ENCODE measurements around the gene TMEM98.
"Not testable (repeated sequence)": the region's sequence is repeated elsewhere in the genome, so short reads cannot be mapped to it uniquely, and the experiment has no call there.

TMEM98 gene, protein sequence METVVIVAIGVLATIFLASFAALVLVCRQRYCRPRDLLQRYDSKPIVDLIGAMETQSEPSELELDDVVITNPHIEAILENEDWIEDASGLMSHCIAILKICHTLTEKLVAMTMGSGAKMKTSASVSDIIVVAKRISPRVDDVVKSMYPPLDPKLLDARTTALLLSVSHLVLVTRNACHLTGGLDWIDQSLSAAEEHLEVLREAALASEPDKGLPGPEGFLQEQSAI

DNA sequence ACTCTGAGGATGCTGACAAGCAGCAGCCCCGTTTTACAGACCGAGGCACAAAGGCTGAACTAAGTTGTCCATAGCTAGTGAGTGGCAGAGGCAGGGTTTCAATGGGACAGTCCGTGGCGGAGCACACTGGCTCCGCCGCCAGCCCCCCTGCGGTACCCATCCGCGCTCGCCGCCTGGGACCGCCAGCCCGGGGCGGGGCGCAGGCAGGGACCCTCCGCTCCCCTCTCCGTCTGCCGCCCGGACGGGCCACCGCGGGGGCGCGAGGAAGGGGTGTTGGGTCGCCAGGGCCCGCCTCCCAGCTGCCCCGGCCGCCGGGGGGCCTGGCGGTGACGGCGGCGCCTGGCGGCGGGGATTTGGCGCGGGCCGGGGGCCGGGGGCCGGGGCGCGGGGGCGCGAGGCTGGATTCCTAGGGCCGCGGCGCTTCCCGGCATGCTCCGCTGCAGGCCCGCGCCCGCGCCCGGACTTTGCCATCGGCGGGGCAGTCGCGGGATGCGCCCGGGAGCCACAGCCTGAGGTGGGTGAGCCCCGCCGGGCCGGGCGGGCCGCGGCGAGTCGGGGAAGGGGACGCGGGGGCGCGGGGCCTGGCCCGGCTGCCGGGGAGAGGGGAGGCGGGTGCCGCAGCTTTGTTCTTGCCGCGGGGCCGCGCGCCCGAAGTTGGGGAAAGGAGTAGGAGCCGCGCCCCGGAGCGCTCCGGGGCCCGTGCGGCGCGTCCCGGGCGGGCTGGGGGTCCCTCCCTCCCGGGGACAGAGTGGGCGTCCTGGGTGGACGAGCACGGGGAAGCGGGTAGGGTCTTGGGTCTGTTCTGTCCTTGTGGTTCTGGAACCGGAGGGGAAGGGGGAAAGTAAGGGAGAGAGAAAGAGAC is at the start of gene TMEM98:
Gene TMEM98 (plus strand): TSS at position 430 of the 862 bp plus-strand sequence. CDS start 3,376 bp downstream, outside the sequence.
- peak; percentile 23 for DNase-seq (ENCODE audit: low spot score)

DNA sequence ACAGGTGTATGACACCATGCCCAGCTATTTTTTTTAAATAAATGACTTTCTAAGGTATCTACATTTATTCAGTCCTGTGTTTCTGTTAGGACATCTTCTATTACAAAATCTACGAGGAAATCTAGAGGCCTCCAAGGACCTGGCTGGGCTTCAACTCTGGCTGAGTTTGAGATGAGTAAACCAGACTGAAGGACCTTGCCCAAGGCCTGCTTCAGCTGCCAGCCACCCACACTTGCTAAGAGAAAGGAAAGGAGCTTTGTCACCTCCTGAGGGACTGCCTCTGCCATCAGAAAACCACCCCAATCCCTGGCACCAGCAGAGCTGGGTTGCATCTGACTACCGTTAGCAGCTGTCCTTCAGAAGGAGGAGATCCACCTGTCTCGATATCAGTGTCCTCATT is 49.7 kb upstream of the TMEM98 start:
- DNase-seq (ENCODE audit: low spot score): peak; percentile 6

DNA sequence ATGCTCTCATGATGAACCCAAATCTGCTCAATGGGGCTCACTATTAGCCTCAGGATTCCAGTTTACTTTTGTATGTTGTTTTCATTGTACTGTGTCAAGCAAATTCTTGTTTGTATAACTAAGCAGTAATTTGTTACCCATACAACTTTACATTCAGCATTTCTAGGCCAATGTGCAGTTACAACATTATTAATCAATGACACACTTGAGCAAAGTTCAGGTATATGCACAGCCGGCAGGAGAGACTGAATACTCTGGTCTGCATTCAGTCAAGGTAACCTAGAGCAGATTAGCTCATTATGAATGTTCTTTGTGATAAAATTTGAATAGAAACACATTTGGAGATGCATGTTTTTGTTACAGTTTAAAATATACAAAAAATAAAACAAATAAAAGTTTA is 48.8 kb upstream of the TMEM98 start:
- DNase-seq (ENCODE audit: low spot score): no peak

DNA sequence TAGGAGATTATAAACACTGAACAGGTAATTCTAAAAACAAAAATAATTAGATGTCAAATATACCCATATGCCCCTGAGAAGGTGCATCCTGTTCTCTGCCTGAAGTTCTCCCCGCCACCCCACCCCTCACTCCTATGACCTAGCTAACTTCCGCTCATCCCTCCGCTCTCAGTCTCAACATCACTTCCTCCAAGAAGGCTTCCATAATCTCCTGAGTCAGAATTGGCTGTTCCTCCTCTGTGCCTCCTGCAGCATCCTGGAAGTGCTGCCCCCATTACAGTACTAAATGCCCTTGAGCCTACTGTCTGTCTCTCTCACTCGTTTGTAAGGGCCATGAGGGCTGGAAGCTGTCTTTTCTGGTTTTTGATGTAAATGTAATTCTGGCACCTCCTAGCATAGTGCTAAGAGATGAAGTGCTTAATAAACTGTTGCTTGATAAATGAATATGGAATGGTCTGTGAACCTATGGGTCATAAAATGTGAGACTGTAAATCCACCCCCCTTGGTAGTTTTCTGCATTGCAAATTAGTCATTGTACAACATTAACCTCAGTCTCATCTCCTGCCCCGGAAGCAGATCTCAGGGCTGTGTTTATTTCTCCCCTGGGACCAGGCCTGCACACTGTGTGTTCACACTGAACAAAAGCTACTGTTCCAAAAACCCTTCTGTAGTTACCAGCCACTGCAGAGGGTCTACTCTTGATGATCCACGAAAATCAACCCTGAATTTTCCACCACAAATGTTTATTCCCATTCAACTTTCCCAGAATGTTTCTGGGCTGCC is 47.1 kb upstream of the TMEM98 start:
- no peak for DNase-seq (ENCODE audit: low spot score)

DNA sequence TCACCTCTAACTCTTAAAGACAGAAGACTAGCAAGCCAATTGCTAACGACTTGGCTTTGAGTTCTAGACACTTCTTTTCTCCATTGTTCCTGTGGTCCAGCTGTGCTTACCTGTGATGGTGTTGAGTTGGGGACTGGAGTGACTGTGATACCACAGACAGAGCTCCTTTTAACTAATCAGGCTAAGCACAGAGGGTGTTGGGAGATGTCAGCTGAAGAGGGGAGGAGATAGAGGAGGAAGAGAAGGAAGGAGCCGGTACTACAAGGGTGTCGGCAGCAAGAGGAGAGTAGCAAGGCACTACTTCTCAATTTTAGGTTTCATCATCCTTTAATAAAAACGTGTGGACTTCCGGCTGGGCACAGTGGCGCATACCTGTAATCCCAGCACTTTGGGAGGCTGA is 45.9 kb upstream of the TMEM98 start:
- no peak for DNase-seq (ENCODE audit: low spot score)

DNA sequence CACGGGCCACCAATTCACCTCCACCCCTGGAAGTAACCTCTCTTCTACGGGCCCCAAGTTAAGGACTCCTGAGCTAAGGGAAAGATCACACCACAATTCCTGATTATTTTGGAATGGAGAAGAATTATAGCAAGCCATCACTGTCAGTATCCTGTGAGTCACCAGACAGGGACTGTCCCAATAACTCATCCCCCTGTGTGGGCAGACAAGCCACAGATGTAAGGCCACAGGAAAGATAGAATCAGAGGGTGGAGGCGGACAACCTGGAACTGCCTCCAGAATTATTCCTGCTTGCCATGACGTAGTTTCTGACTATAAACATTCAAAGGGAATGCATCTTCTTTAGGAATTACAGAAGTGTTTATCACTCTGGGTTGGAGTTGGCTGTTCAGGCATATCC is 45.2 kb upstream of the TMEM98 start:
- peak; percentile 66 for DNase-seq (ENCODE audit: low spot score)

DNA sequence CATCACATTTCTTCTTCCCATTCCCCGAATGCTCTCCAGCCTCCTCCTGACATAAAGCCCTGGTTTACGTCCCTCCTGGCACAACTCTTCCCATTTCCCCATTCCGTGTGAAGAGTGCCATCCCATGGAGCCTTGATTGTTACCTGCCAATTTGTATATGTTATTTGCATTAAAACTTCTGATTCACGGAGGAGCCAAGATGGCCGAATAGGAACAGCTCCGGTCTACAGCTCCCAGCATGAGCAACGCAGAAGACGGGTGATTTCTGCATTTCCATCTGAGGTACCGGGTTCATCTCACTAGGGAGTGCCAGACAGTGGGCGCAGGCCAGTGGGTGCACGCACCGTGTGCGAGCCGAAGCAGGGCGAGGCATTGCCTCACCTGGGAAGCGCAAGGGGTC is 41.0 kb upstream of the TMEM98 start:
- DNase-seq (ENCODE audit: low spot score): not testable (repeated sequence)

DNA sequence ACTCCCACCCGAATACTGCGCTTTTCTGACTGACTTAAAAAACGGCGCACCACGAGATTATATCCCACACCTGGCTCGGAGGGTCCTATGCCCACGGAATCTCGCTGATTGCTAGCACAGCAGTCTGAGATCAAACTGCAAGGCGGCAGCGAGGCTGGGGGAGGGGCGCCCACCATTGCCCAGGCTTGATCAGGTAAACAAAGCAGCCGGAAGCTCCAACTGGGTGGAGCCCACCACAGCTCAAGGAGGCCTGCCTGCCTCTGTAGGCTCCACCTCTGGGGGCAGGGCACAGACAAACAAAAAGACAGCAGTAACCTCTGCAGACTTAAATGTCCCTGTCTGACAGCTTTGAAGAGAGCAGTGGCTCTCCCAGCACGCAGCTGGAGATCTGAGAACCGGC is 40.5 kb upstream of the TMEM98 start:
- DNase-seq (ENCODE audit: low spot score): not testable (repeated sequence)

DNA sequence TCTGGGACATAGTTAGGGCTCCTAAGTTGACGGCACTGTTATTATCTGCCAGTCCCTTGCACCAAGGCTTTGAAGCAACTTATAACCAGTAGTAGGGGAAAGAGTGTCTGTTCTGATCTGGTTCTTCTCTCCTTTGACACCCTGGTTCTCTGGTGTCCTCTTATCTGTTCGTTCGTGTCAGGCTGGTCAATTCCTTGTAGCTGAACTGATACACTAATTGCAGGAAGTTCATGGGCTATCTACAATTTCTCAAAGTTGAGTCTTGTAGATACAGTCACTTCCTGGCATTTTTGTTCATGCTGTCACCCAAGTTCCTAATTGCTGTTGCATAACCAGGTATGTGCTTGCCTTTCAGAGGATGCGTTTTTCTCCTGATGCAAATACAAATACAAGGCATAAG is 33.7 kb upstream of the TMEM98 start:
- DNase-seq (ENCODE audit: low spot score): peak; percentile 56

DNA sequence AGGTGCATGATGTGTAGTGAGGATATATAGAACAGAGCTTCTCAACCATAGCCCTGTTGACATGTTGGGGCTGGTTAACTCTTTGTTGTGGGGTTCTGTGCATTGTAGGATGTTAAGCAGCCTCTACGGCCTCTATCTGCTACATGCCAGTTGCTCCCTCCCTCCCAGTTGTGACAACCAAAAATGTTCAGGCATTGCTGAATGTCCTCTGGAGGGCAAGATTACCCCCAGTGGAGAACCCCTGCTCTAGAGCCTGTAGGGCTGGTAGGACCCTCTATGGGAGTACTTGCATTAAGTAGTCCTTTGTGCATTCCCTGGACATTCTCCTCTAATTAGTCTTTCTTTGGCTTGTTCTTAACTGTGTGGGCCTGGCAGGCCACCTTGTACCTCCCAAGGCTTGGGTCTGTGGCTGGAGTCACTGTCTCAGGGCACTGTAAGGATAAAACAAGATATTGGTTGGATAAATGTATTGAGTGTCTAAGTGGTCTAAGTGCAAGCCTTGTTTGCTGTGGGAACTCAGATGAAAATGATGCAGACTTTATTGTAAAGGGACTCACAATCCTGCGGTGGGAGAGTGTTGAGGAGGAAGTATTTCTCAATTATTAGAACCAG is 31.2 kb upstream of the TMEM98 start:
- DNase-seq (ENCODE audit: low spot score): no peak

DNA sequence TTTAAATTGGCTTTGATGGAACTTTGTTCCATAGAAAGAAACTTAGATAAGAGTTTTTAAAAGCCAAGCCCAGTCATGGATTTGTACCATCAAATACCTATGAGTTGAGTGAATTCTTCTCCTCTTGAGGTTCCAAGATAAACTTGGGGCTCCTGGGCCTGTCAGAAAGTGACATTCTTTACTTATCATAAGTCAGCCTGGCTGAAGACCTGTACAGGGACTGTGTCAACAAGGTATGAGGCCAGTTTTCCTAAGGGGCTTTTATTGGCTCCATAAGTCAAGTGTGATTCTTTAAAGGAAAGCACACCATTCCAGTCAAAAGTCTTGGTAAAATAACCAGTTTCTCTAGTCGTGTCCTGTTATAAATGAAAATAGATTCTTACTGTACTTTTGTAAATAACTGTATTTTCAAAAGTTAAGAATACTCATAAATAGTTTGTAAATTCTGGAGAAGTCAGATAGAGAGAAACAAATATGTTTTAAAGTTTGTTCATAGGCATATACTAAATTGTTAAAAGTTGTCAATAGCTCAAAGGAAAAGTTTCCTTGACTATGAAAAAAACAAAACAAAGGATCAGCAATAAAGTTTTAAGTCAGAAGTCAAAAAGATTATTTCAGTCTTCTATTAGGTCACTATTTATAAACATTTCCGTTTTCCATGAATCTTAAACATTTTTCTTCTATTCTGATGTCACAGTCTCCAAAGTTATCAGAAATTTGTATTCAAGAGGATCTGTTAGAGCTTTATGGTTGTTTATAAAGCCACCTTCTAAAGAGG is 28.5 kb upstream of the TMEM98 start:
- no peak for DNase-seq (ENCODE audit: low spot score)

DNA sequence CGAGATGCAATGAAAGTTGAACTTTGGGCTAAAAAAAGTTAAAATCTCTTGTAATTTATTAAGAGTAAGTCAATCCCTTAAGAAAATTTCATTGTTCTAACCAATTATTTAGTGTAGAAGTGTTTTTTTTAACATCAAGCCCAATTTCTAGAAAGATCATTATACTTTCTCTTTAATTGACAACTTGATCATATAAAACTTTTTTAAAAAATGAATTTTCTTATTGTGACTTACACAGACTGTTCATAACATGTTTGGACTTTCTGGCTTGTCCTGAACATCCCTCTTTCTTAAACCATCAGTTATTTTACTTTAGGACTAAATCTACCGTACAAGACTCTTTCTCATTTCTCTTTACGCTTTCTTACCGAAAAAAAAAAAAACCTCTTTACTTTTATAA is 26.2 kb upstream of the TMEM98 start:
- DNase-seq (ENCODE audit: low spot score): no peak

DNA sequence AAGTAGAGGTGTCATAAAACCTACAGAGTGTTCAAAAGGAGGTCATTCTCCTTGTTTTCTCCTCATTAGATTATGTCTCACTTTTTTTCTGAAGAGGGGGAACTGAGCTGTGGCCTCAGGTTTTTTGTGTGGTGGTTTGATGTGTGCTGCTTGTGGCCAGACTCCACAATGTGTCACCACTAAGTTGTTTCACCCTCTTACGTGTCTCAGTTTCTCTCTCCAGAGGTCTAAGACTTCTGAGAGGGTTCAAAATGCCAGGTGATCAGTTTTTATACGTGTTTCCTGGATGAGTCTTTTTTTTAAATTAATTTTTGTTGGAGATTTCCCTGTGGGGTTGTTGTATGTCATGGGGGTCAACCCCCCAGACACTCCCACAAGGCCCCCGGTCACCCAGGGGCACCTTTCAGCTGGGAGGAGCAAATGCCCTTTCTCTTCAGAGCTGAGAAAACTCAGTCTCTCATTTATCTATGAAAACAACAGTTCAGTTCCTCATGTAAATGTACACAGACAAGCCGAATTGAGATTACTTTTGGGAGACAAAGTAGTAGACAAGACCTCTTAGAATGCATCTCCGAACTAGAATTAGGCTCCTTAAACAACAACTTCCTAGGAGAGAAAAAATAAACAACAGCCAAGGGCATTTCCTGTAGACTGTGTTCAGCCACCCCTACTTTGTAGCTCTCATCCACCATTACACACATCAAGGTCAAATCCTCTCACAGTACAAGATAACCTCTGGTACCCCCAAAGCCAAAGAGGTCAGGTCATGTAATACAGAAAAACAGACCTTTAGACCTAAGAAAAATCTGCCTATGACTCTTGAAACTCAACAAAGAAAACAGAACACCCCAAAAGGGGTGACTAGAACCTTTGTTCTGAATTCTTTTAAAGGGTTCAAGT is 23.9 kb upstream of the TMEM98 start:
- DNase-seq (ENCODE audit: low spot score): no peak

DNA sequence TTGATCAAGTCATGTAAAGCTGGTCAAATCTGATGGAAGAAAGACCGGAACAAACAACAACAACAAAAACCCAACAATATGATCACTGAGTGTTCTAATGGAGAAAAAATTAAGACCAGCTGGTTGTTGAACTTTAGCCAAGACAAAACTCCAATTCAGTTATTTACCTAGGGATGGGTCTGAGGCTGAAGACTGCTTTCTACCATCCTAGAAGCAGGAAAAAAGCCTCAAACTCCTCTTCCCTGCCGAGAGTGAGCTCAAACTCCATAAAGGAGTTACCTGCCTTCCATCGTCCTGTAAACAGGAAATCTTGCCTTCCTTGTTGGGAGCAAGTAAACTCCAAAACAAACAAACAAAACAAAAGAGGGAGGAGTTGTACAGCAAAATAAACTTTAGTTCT is 23.1 kb upstream of the TMEM98 start:
- DNase-seq (ENCODE audit: low spot score): no peak

DNA sequence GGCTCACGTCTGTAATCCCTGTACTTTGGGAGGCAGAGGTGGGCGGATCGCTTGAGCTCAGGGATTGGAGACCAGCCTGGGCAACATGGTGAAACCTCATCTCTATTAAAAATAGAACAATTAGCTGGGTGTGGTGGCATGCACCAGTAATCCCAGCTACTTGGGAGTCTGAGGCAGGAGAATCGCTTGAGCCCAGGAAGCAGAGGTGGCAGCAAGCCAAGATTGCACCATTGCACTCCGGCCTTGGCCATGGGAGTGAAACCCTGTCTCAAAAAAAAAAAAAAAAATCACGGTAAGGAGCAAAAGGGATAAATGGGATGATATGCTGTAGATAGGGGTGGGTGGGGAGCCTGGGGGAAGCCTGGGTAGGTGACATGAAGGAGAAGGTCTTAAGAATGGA is 20.4 kb upstream of the TMEM98 start:
- DNase-seq (ENCODE audit: low spot score): peak; percentile 6

DNA sequence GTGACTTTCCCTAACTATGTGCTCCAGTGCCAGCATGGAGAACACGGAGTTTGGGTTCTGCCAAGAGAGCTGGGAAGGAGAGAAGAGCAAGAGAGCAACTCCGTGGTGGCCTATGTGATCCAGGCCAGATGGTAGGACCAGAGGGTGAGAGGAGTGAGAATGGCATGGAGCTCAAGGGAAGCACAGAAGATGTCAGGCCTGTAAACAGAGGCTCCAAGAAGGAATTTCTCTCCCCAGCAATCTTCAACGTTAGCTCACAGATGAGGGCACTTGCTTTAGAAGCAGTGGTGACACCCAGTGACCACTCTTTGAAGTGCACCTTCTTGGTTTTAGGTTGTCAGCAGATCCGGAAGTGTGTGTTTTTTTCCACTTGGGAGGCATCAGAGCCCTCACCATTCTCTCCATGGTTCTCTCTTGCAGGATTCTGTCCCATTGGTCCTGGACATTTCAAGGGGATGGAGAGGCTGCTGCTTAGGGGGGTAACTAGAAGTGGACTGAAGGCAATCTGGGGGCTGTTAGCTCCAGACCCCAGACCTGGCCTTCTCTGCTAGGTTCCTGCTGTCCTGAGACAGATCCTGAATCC is 18.1 kb upstream of the TMEM98 start:
- peak; percentile 83 for DNase-seq (ENCODE audit: low spot score)

DNA sequence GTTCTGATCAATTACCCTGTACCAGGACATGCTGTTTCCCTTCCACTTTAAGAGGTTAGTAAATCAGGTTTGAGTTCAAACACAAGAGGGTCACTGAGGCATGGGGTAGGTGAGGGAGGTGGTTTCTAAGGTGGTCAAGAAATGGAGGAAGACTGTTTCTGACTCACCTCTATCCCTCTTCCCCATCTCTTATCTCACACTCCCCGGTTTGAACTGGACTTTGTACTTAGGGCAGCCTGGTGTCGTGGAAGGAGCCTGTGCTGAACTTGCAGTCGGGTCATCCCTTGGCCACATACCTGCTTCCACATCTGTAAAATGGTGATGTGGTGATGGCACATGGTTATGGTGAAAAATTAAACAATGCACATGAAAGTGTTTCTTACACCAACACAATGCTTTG is 17.2 kb upstream of the TMEM98 start:
- no peak for DNase-seq (ENCODE audit: low spot score)

DNA sequence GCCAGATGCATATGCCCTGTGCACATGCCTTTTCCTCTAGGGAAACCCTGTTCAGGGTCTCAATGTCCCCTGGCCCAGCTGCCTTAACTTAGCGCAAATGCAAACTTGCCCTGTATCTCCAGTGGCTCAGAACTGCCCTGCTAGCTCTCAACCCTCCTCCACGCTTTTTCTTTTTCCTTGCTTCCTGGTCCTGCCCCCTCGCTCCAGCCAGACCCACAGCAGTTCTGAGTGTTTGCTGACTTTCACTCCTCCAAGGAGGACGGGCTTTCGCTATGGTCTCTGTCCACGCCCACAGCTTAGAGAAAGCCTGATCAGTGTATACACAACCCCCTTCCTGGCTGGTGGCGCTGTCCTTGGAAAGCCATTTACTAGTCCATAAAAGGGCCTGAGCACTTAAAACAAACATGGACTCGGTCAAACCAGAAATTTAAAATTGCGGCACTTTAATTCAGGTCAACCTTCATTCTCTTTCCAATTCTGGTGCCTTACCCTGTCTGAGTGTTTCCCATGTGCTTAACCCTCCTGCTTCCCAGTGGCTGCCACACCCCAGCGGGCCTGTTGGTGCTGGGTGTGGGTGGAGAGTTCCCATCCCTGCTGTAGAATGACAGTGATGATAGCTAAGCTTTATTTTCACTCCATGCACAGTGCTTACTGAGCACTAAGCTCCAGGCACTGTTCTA is 15.6 kb upstream of the TMEM98 start:
- DNase-seq (ENCODE audit: low spot score): peak; percentile 80

DNA sequence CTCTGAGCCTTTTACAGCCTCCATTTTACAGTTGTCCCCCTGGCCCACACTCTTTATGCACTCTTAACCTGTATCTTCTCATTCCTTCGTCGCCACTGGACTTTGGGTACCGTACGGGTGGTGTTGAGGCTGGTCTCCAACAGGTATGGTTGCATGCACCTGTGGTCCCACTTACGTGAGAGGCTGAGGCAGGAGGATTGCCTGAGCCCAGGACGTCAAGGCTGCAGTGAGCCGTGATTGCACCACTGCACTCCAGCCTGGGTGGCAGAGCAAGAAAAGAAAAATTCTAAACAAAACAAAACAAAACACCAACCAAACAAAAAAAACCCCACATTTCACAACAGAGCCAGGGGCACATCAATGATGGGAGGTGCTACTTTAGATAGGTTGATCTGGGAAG is 14.4 kb upstream of the TMEM98 start:
- DNase-seq (ENCODE audit: low spot score): no peak

DNA sequence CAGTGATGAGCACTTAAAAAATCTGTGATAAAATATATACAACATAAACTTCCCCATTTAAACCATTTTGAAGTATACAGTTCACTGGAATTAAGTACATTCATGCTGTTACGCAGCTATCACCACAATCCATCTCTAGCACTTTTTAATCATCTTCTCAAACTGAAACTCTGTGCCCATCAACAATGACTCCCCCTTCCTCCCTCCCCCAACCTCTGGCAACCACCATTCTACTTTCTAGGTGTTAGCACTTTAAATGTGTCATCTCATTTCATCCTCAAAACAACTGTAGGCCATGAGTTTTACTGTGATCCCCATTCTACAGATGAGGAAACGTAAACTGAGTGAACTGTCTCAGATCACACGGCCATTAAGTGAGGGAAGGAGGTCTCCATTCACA is 13.8 kb upstream of the TMEM98 start:
- no peak for DNase-seq (ENCODE audit: low spot score)

Measured in kidney tubule cell (primary cell).